Thyroid gland (tissue), 4 donors: Measurements from ENCODE around the gene AKR1C2.

Experiments used
- CTCF ChIP-seq, 6 experiments: fragments of 200-600 bp in 3 of 6; fragments of 450-650 bp in 3 of 6; sonication (generic) in 3 of 6; IDR thresholded peaks; one replicate each; pipeline ENCODE4 v1.5.1; 2016 to 2019; ENCODE audit warnings: antibody characterized with exemption in 6 of 6, mild to moderate bottlenecking in 2 of 6, inconsistent platforms in 1 of 6, moderate library complexity in 1 of 6
- POLR2A ChIP-seq, 2 donors: fragments of 450-650 bp; IDR thresholded peaks; one replicate each; pipeline ENCODE4 v1.6.1; 2017; ENCODE audit warnings: antibody characterized with exemption in 2 of 2, mild to moderate bottlenecking in 2 of 2, moderate library complexity in 1 of 2

GRCh38 chr10:5034588-5034987, 30.9 kb upstream of the AKR1C2 start:
- TF ChIP-seq POLR2A (IDR thresholded peaks at IDR 0.05): no peak
- no peak for TF ChIP-seq CTCF (IDR thresholded peaks at IDR 0.05)
